IMR-90 (cell line): ENCODE data around the gene CCL19. TPM values are rescaled to one million over a fixed set of nuclear protein-coding genes. Genes with fewer than 3 reads are reported as not detected.

Source experiments
- ATAC-seq: fragments of 200-7000 bp; cut with Tn5 transposase; 2 replicates; pipeline ENCODE4 v1.9.1; 2020; ENCODE audit warnings: low read depth, mild to moderate bottlenecking, moderate library complexity
- BruUV-seq: library from RNA; stranded (reverse); fragments of 400-500 nt; replicated peaks from 2 replicates; lab custom pipeline; 2021; lab: Mats Ljungman, UMichigan
- CTCF ChIA-PET: fragments of 300-600 bp; formaldehyde crosslinking; extraction: SDS; loops from one replicate; lab custom pipeline; 2021; ENCODE audit warnings: antibody characterized with exemption; lab: Yijun Ruan, JAX
- POLR2A ChIA-PET: fragments of 300-600 bp; sonication (Branson Sonifier 250); formaldehyde crosslinking; loops from one replicate; lab custom pipeline; 2022; ENCODE audit warnings: antibody characterized with exemption; ENCODE audit not compliant: unreplicated experiment; lab: Charles Lee
- DNase-seq: peaks from one replicate; pipeline ENCODE4 v3.0.0; 2013
- H2AFZ ChIP-seq: replicated peaks from 2 replicates; pipeline ENCODE3; 2013; ENCODE audit warnings: low read length, mild to moderate bottlenecking; ENCODE audit not compliant: poor library complexity
- H2AK5ac ChIP-seq: 2 replicates; pipeline ENCODE4 v1.6.1; 2013; ENCODE audit warnings: low read depth, low read length, inconsistent platforms
- H2AK9ac ChIP-seq: replicated peaks from 2 replicates; pipeline ENCODE3; 2013; ENCODE audit warnings: mild to moderate bottlenecking, low read depth, low read length, moderate library complexity; ENCODE audit not compliant: poor library complexity
- H2BK120ac ChIP-seq: 2 replicates; pipeline ENCODE4 v1.6.1; 2013; ENCODE audit warnings: low read depth, low read length, inconsistent platforms
- H2BK15ac ChIP-seq: 3 replicates; pipeline ENCODE4 v1.6.1; 2013; ENCODE audit warnings: low read depth, low read length, inconsistent platforms
- H2BK20ac ChIP-seq: 2 replicates; pipeline ENCODE4 v1.6.1; 2013; ENCODE audit warnings: low read depth, mild to moderate bottlenecking, inconsistent platforms, low read length, moderate library complexity
- H2BK5ac ChIP-seq: 2 replicates; pipeline ENCODE4 v1.6.1; 2013; ENCODE audit warnings: mild to moderate bottlenecking, low read depth, low read length, inconsistent platforms; ENCODE audit not compliant: poor library complexity, severe bottlenecking
- H3K14ac ChIP-seq: replicated peaks from 2 replicates; pipeline ENCODE4 v1.6.1; 2013; ENCODE audit warnings: low read depth, low read length, inconsistent platforms
- H3K18ac ChIP-seq: 2 replicates; pipeline ENCODE4 v1.6.1; 2013; ENCODE audit warnings: low read depth, low read length, control low read depth
- H3K23ac ChIP-seq: 2 replicates; pipeline ENCODE4 v1.6.1; 2013; ENCODE audit warnings: low read depth, low read length, inconsistent platforms
- H3K27ac ChIP-seq: 2 replicates; pipeline ENCODE4 v1.5.1; 2013; ENCODE audit warnings: mild to moderate bottlenecking, control low read depth, low read length; ENCODE audit not compliant: insufficient read depth
- H3K27me3 ChIP-seq: 2 replicates; pipeline ENCODE4 v1.6.1; 2013; ENCODE audit warnings: low read length; ENCODE audit not compliant: control insufficient read depth, insufficient read depth
- H3K36me3 ChIP-seq: 2 replicates; pipeline ENCODE4 v1.6.1; 2013; ENCODE audit warnings: low read length, mixed read lengths; ENCODE audit not compliant: control insufficient read depth, insufficient read depth
- H3K4ac ChIP-seq: 2 replicates; pipeline ENCODE4 v1.6.1; 2013; ENCODE audit warnings: low read depth, low read length, inconsistent platforms
- H3K4me1 ChIP-seq: 2 replicates; pipeline ENCODE4 v1.6.1; 2013; ENCODE audit warnings: low read length, mixed read lengths; ENCODE audit not compliant: control insufficient read depth, insufficient read depth
- H3K4me2 ChIP-seq: 2 replicates; pipeline ENCODE4 v1.6.1; 2013; ENCODE audit warnings: low read depth, mild to moderate bottlenecking, control low read depth, low read length, moderate library complexity
- H3K4me3 ChIP-seq: 2 replicates; pipeline ENCODE4 v1.5.1; 2013; ENCODE audit warnings: low read depth, mild to moderate bottlenecking, control low read depth, low read length, moderate library complexity; ENCODE audit not compliant: insufficient read depth
- H3K56ac ChIP-seq: 2 replicates; pipeline ENCODE4 v1.6.1; 2013; ENCODE audit warnings: low read length, inconsistent platforms; ENCODE audit not compliant: insufficient read depth; ENCODE audit errors: extremely low read depth
- H3K79me1 ChIP-seq, 2 experiments: 2 replicates each; pipeline ENCODE4 v1.6.1; 2013; ENCODE audit warnings: low read length in 2 of 2, inconsistent platforms in 1 of 2, low read depth in 1 of 2
- H3K9ac ChIP-seq: 2 replicates; pipeline ENCODE4 v1.6.1; 2013; ENCODE audit warnings: low read depth, low read length, control low read depth
- H3K9me1 ChIP-seq: 2 replicates; pipeline ENCODE4 v1.6.1; 2013; ENCODE audit warnings: low read length, inconsistent platforms; ENCODE audit not compliant: insufficient read depth
- H3K9me3 ChIP-seq: 2 replicates; pipeline ENCODE4 v1.6.1; 2013; ENCODE audit warnings: low read length; ENCODE audit not compliant: control insufficient read depth, insufficient read depth
- H4K20me1 ChIP-seq: 2 replicates; pipeline ENCODE4 v1.6.1; 2013; ENCODE audit warnings: low read length, inconsistent platforms; ENCODE audit not compliant: insufficient read depth
- H4K5ac ChIP-seq: 2 replicates; pipeline ENCODE4 v1.6.1; 2013; ENCODE audit warnings: mild to moderate bottlenecking, low read depth, low read length, control low read depth
- H4K8ac ChIP-seq, 2 experiments: 2 replicates each; pipeline ENCODE4 v1.6.1; 2013; ENCODE audit warnings: low read depth in 2 of 2, low read length in 2 of 2, control low read depth in 1 of 2, inconsistent platforms in 1 of 2
- H4K91ac ChIP-seq: 2 replicates; pipeline ENCODE4 v1.6.1; 2013; ENCODE audit warnings: low read depth, low read length, inconsistent platforms; ENCODE audit not compliant: insufficient read depth
- BHLHE40 ChIP-seq: fragments of 150-350 bp; IDR thresholded peaks from 2 replicates; pipeline ENCODE4 v1.6.1; 2016; ENCODE audit warnings: mild to moderate bottlenecking, low read depth, low read length
- FOS ChIP-seq: fragments of 150-350 bp; IDR thresholded peaks from 2 replicates; pipeline ENCODE4 v1.6.1; 2016; ENCODE audit warnings: low read depth, low read length
- MAFK ChIP-seq: IDR thresholded peaks from 2 replicates; pipeline ENCODE4 v1.6.1; 2012; ENCODE audit warnings: low read depth, low read length, improper control_type of control experiment
- NFE2L2 ChIP-seq: fragments of 150-350 bp; IDR thresholded peaks from 2 replicates; pipeline ENCODE4 v1.6.1; 2016; ENCODE audit warnings: low read depth, mild to moderate bottlenecking, low read length
- POLR2A ChIP-seq: IDR thresholded peaks from 2 replicates; pipeline ENCODE4 v1.6.1; 2012; ENCODE audit warnings: mild to moderate bottlenecking, low read depth, low read length
- RAD21 ChIP-seq: IDR thresholded peaks from 2 replicates; pipeline ENCODE4 v1.6.1; 2012; ENCODE audit warnings: low read length, improper control_type of control experiment
- RCOR1 ChIP-seq: IDR thresholded peaks from 2 replicates; pipeline ENCODE4 v1.6.1; 2012; ENCODE audit warnings: mild to moderate bottlenecking, low read length, improper control_type of control experiment; ENCODE audit not compliant: insufficient replicate concordance
- RFX5 ChIP-seq: IDR thresholded peaks from 2 replicates; pipeline ENCODE4 v1.8.0; 2012; ENCODE audit warnings: low read depth, mild to moderate bottlenecking, low read length, moderate library complexity
- WGBS, 2 experiments: methylation state at CpG; one replicate each; pipeline versions ENCODE4 v1.1.5 to v1.1.7; 2013; ENCODE audit warnings: missing lambda C conversion rate in 2 of 2; ENCODE audit not compliant: insufficient read length in 1 of 2; ENCODE audit errors: extremely low coverage in 2 of 2; 5-methylcytosine and 5-hydroxymethylcytosine counted together
- dilution Hi-C: fragments of 300-500 bp; cut with HindIII; formaldehyde crosslinking; loops from one replicate; pipeline ENCODE4 v1.14.3; 2018; ENCODE audit warnings: low sequenced_read_pairs; ENCODE audit not compliant: unreplicated experiment
- in situ Hi-C: fragments of 300-500 bp; cut with MboI; formaldehyde crosslinking; loops from 3 replicates; pipeline ENCODE4 v1.14.3; 2019; ENCODE audit warnings: low sequenced_read_pairs, inconsistent platforms, mixed read lengths
- intact Hi-C: fragments of 100-400 bp; cut with micrococcal nuclease; formaldehyde crosslinking; loops from 2 replicates; pipeline ENCODE4 v1.10.0; 2022
- polyA plus RNA-seq, 3 experiments: library from polyadenylated mRNA; depleted of rRNA; stranded (reverse); fragments of >200 nt; gene quantifications; 2 replicates each; pipeline ENCODE4 v1.2.3, GENCODE V29; 2012; ENCODE audit warnings: low replicate concordance in 1 of 3
- total RNA-seq: library from RNA; depleted of rRNA; stranded (reverse); fragments of >200 nt; gene quantifications from 2 replicates; pipeline ENCODE4 v1.2.3, GENCODE V29; 2012
- TF ChIP-seq, protein P1 (sequence below): fragments of 150-350 bp; IDR thresholded peaks from 2 replicates; pipeline ENCODE4 v1.6.1; 2017; ENCODE audit warnings: mild to moderate bottlenecking, antibody characterized with exemption, low read length, low read depth
- TF ChIP-seq, protein P2 (sequence below): fragments of 150-350 bp; IDR thresholded peaks from 2 replicates; pipeline ENCODE4 v1.6.1; 2016; ENCODE audit warnings: low read depth, mild to moderate bottlenecking, low read length, moderate library complexity, borderline replicate concordance

The CCL19 gene
- total and polyA plus RNA-seq, 2 of the 4 experiments (the other 2 are of a cell fraction) = not detected

GRCh38 chr9:34694811-34695210, 3.7 kb upstream of the CCL19 start (continued):
- TF ChIP-seq, protein P1, sequence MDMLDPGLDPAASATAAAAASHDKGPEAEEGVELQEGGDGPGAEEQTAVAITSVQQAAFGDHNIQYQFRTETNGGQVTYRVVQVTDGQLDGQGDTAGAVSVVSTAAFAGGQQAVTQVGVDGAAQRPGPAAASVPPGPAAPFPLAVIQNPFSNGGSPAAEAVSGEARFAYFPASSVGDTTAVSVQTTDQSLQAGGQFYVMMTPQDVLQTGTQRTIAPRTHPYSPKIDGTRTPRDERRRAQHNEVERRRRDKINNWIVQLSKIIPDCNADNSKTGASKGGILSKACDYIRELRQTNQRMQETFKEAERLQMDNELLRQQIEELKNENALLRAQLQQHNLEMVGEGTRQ = no peak
- TF ChIP-seq POLR2A = no peak

DNA sequence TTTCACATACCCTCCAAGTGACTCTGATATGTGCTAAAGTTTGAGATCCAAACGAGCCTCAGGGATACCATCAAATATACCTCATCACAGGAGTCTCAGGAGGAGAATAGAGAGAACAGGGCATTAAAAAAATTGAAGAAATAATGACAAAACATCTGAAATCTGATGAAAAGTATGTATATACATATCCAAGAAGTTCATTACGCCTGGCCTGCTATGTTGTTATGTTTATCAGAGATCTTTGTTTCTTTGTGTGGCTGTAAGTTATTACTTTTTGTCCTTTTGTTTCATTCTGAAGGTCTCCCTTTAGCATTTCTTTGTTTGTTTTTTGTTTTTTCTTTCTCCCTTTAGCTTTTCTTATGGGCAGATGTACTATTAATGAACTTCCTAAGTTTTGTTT, 2.5 kb upstream of the CCL19 start:
- no peak overlapping the region for H2AK5ac ChIP-seq
- no peak overlapping the region for H3K14ac ChIP-seq
- no peak overlapping the region for H2BK120ac ChIP-seq
- WGBS, 2 experiments = no CpG with 5 or more reads among the region's 2 CpGs
- ATAC-seq = no peak
- POLR2A ChIA-PET = interaction anchor here (0.6 kb wide), 1 partner anchor 16 kb away, joined by 14 read pairs; no protein-coding TSS in a partner anchor
- in situ Hi-C loops = no loop called here
- no peaks in the 10 kb centered on the region for H3K4me1 ChIP-seq
- H2AFZ ChIP-seq = no peak overlapping the region
- no peak overlapping the region for H3K27ac ChIP-seq
- H2BK5ac ChIP-seq = no peak overlapping the region
- no peaks in the 10 kb centered on the region; the same call in 1 of the 2 replicates for H3K27me3 ChIP-seq
- no peaks in the 10 kb centered on the region for H3K9me3 ChIP-seq
- no peak overlapping the region for H3K18ac ChIP-seq
- no peak overlapping the region for H2BK15ac ChIP-seq
- H4K91ac ChIP-seq = no peak overlapping the region
- no peak overlapping the region for H3K4ac ChIP-seq
- TF ChIP-seq NFE2L2 (no peak), RCOR1 (no peak), BHLHE40 (no peak), MAFK (no peak), FOS (no peak), RAD21 (no peak), RFX5 (no peak)
- TF ChIP-seq, protein P2, sequence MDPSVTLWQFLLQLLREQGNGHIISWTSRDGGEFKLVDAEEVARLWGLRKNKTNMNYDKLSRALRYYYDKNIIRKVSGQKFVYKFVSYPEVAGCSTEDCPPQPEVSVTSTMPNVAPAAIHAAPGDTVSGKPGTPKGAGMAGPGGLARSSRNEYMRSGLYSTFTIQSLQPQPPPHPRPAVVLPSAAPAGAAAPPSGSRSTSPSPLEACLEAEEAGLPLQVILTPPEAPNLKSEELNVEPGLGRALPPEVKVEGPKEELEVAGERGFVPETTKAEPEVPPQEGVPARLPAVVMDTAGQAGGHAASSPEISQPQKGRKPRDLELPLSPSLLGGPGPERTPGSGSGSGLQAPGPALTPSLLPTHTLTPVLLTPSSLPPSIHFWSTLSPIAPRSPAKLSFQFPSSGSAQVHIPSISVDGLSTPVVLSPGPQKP = no peak
- H3K79me1 ChIP-seq = no peaks in the 10 kb centered on the region
- no peak overlapping the region for H4K8ac ChIP-seq
- DNase-seq = no peak
- H2BK20ac ChIP-seq = no peak overlapping the region
- intact Hi-C loops = no loop called here
- CTCF ChIA-PET = interaction anchor here (1.1 kb wide), 1 partner anchor 9 kb away, joined by 5 read pairs; no protein-coding TSS in a partner anchor
- H3K4me3 ChIP-seq = no peak overlapping the region
- no peaks in the 10 kb centered on the region for H3K36me3 ChIP-seq
- H3K4me2 ChIP-seq = no peak overlapping the region
- H3K56ac ChIP-seq = no peak overlapping the region
- dilution Hi-C loops = no loop called here
- H3K9me1 ChIP-seq = 0 out of 2 replicates have a peak, but pooled peaks cover 4% of the 10 kb centered on the region
- H2AK9ac ChIP-seq = no peak overlapping the region
- H4K20me1 ChIP-seq = no peaks in the 10 kb centered on the region
- H3K9ac ChIP-seq = no peak overlapping the region
- H4K5ac ChIP-seq = no peak overlapping the region
- BruUV-seq = no TSS peak
- H3K23ac ChIP-seq = no peak overlapping the region
